HepG2 (cell line): ENCODE data around the gene EGLN1. TPM values are rescaled to one million over a fixed set of nuclear protein-coding genes. Genes with fewer than 3 reads are reported as not detected.

Experiments used
- CENPT ChIP-seq: sonication (generic); formaldehyde crosslinking; IDR thresholded peaks from 2 replicates; pipeline ENCODE4 v1.8.0; 2022; ENCODE audit warnings: low read depth, mild to moderate bottlenecking, moderate library complexity, missing genetic modification reagents
- FOSL2 ChIP-seq: sonication (generic); formaldehyde crosslinking; IDR thresholded peaks from 2 replicates; pipeline ENCODE4 v1.4.0; 2020; ENCODE audit warnings: missing genetic modification reagents
- ISX ChIP-seq: sonication (generic); formaldehyde crosslinking; conservative IDR thresholded peaks from 2 replicates; pipeline ENCODE4 v1.5.0; 2020; ENCODE audit warnings: missing genetic modification reagents
- KAT7 ChIP-seq: IDR thresholded peaks from 2 replicates; pipeline ENCODE4 v1.6.1; 2018; ENCODE audit warnings: borderline replicate concordance, missing compliant biosample characterization
- NBN ChIP-seq: fragments of 450-650 bp; conservative IDR thresholded peaks from 2 replicates; pipeline ENCODE4 v1.6.1; 2017
- SIX1 ChIP-seq: sonication (generic); formaldehyde crosslinking; IDR thresholded peaks from 2 replicates; pipeline ENCODE4 v1.4.0; 2020; ENCODE audit warnings: missing genetic modification reagents, borderline replicate concordance
- SIX4 ChIP-seq: sonication (generic); formaldehyde crosslinking; IDR thresholded peaks from 2 replicates; pipeline ENCODE4 v1.4.0; 2020; ENCODE audit warnings: missing genetic modification reagents
- SNAI1 ChIP-seq: sonication (generic); formaldehyde crosslinking; IDR thresholded peaks from 2 replicates; pipeline ENCODE4 v1.5.0; 2020; ENCODE audit warnings: mild to moderate bottlenecking, missing genetic modification reagents, borderline replicate concordance
- SRY ChIP-seq: sonication (generic); formaldehyde crosslinking; IDR thresholded peaks from 2 replicates; pipeline ENCODE4 v1.8.0; 2022; ENCODE audit warnings: mild to moderate bottlenecking, missing genetic modification reagents
- ZNF260 ChIP-seq: sonication (generic); formaldehyde crosslinking; IDR thresholded peaks from 2 replicates; pipeline ENCODE4 v1.4.0; 2020; ENCODE audit warnings: missing genetic modification reagents, low read depth, mild to moderate bottlenecking, borderline replicate concordance
- ZNF30 ChIP-seq: sonication (generic); formaldehyde crosslinking; IDR thresholded peaks from 2 replicates; pipeline ENCODE4 v1.5.0; 2020; ENCODE audit warnings: mild to moderate bottlenecking, missing genetic modification reagents
- ZNF496 ChIP-seq: sonication (generic); formaldehyde crosslinking; IDR thresholded peaks from 2 replicates; pipeline ENCODE4 v1.8.1; 2023; ENCODE audit warnings: mild to moderate bottlenecking, moderate library complexity, missing genetic modification reagents; ENCODE audit not compliant: insufficient replicate concordance
- ZNF75D ChIP-seq: sonication (generic); formaldehyde crosslinking; IDR thresholded peaks from 2 replicates; pipeline ENCODE4 v1.8.1; 2023; ENCODE audit warnings: missing genetic modification reagents, mild to moderate bottlenecking, borderline replicate concordance
- ZNF839 ChIP-seq: sonication (generic); formaldehyde crosslinking; IDR thresholded peaks from 2 replicates; pipeline ENCODE4 v1.4.0; 2020; ENCODE audit warnings: missing genetic modification reagents, mild to moderate bottlenecking, borderline replicate concordance
- ZSCAN30 ChIP-seq: sonication (generic); formaldehyde crosslinking; IDR thresholded peaks from 2 replicates; pipeline ENCODE4 v1.5.0; 2020; ENCODE audit warnings: mild to moderate bottlenecking, missing genetic modification reagents
- polyA plus RNA-seq, 8 experiments: library from polyadenylated mRNA; depleted of rRNA in 3 of 8; stranded (reverse) in 7 of 8; unstranded in 1 of 8; fragments of >200 nt; fragmentation: Illumina TruSeq in 4 of 8; extraction: Trizol in 4 of 8; gene quantifications; 2 replicates each; pipeline versions ENCODE4 v1.2.1 to v1.2.3, GENCODE V29; 2011 to 2016; ENCODE audit warnings: low read depth in 4 of 8, missing spikeins in 1 of 8, mixed read lengths in 1 of 8; ENCODE audit not compliant: insufficient read depth in 1 of 8
- total RNA-seq, 5 experiments: library from RNA; depleted of rRNA; stranded (reverse); fragments of >200 nt; fragmentation: Illumina TruSeq; extraction: Trizol; gene quantifications; 2 replicates each; pipeline ENCODE4 v1.2.3, GENCODE V29; 2016; ENCODE audit warnings: low read depth in 1 of 5
- TF ChIP-seq, protein P1 (sequence below): sonication (generic); formaldehyde crosslinking; IDR thresholded peaks from 2 replicates; pipeline ENCODE4 v1.5.1; 2020; ENCODE audit warnings: mild to moderate bottlenecking, moderate library complexity, missing genetic modification reagents
- TF ChIP-seq, protein P2 (sequence below): sonication (generic); formaldehyde crosslinking; IDR thresholded peaks from 2 replicates; pipeline ENCODE4 v1.5.1; 2020; ENCODE audit warnings: missing genetic modification reagents, mild to moderate bottlenecking, borderline replicate concordance
- TF ChIP-seq, protein P3 (sequence below): sonication (generic); formaldehyde crosslinking; IDR thresholded peaks from 2 replicates; pipeline ENCODE4 v1.8.1; 2023; ENCODE audit warnings: mild to moderate bottlenecking, inconsistent platforms, moderate library complexity, missing genetic modification reagents, borderline replicate concordance
- TF ChIP-seq, protein P4 (sequence below): sonication (generic); formaldehyde crosslinking; IDR thresholded peaks from 2 replicates; pipeline ENCODE4 v1.5.1; 2020; ENCODE audit warnings: missing genetic modification reagents, mild to moderate bottlenecking, borderline replicate concordance
- TF ChIP-seq, protein P5 (sequence below): sonication (generic); formaldehyde crosslinking; IDR thresholded peaks from 2 replicates; pipeline ENCODE4 v1.4.0; 2020; ENCODE audit warnings: missing genetic modification reagents, low read depth, mild to moderate bottlenecking, borderline replicate concordance

The EGLN1 gene
- total and polyA plus RNA-seq, 2 of the 13 experiments (the other 11 are each of a cell fraction or from before 2014, with no cell fraction given): 34.4 to 44.1 TPM

DNA sequence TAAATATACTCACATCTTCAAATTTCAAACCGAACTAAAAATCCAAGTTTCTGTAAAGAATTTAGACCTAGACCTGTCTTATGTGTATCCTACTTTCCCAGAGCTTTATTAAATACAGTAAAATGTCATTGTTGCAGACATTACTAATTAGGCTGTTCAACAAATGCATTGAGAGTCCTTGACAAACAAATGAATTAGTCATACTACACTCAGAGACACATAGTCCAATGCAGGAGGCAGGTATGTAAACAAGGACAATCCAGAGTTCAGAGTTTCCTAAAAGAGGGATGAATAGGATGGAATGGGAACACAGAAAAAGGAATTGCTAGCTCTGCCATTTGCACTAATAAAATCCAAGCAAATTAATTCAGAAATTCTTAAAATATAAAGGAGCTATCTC, 1.6 kb upstream of the EGLN1 start (continued):
- TF ChIP-seq ZSCAN30 (CRISPR knock-in tag) (no peak), NBN (no peak), ZNF496 (CRISPR knock-in tag) (no peak), FOSL2 (CRISPR knock-in tag) (peak; percentile 93), ZNF75D (CRISPR knock-in tag) (no peak), ZNF839 (CRISPR knock-in tag) (no peak), SIX4 (CRISPR knock-in tag) (no peak), KAT7 (CRISPR knock-in tag) (no peak), ZNF30 (CRISPR knock-in tag) (no peak), ZNF260 (CRISPR knock-in tag) (no peak), CENPT (no peak), SNAI1 (CRISPR knock-in tag) (no peak), SIX1 (CRISPR knock-in tag) (peak; percentile 35; the same call in 1 of the 2 replicates), SRY (CRISPR knock-in tag) (no peak), ISX (no peak)
- TF ChIP-seq, protein P1, sequence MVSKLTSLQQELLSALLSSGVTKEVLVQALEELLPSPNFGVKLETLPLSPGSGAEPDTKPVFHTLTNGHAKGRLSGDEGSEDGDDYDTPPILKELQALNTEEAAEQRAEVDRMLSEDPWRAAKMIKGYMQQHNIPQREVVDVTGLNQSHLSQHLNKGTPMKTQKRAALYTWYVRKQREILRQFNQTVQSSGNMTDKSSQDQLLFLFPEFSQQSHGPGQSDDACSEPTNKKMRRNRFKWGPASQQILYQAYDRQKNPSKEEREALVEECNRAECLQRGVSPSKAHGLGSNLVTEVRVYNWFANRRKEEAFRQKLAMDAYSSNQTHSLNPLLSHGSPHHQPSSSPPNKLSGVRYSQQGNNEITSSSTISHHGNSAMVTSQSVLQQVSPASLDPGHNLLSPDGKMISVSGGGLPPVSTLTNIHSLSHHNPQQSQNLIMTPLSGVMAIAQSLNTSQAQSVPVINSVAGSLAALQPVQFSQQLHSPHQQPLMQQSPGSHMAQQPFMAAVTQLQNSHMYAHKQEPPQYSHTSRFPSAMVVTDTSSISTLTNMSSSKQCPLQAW (CRISPR knock-in tag): no peak
- TF ChIP-seq, protein P2, sequence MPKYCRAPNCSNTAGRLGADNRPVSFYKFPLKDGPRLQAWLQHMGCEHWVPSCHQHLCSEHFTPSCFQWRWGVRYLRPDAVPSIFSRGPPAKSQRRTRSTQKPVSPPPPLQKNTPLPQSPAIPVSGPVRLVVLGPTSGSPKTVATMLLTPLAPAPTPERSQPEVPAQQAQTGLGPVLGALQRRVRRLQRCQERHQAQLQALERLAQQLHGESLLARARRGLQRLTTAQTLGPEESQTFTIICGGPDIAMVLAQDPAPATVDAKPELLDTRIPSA (CRISPR knock-in tag): no peak
- TF ChIP-seq, protein P3, sequence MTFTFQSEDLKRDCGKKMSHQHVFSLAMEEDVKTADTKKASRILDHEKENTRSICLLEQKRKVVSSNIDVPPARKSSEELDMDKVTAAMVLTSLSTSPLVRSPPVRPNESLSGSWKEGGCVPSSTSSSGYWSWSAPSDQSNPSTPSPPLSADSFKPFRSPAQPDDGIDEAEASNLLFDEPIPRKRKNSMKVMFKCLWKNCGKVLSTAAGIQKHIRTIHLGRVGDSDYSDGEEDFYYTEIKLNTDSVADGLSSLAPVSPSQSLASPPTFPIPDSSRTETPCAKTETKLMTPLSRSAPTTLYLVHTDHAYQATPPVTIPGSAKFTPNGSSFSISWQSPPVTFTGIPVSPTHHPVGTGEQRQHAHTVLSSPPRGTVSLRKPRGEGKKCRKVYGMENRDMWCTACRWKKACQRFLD (CRISPR knock-in tag): no peak
- TF ChIP-seq, protein P4, sequence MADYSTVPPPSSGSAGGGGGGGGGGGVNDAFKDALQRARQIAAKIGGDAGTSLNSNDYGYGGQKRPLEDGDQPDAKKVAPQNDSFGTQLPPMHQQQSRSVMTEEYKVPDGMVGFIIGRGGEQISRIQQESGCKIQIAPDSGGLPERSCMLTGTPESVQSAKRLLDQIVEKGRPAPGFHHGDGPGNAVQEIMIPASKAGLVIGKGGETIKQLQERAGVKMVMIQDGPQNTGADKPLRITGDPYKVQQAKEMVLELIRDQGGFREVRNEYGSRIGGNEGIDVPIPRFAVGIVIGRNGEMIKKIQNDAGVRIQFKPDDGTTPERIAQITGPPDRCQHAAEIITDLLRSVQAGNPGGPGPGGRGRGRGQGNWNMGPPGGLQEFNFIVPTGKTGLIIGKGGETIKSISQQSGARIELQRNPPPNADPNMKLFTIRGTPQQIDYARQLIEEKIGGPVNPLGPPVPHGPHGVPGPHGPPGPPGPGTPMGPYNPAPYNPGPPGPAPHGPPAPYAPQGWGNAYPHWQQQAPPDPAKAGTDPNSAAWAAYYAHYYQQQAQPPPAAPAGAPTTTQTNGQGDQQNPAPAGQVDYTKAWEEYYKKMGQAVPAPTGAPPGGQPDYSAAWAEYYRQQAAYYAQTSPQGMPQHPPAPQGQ (CRISPR knock-in tag): no peak
- TF ChIP-seq, protein P5, sequence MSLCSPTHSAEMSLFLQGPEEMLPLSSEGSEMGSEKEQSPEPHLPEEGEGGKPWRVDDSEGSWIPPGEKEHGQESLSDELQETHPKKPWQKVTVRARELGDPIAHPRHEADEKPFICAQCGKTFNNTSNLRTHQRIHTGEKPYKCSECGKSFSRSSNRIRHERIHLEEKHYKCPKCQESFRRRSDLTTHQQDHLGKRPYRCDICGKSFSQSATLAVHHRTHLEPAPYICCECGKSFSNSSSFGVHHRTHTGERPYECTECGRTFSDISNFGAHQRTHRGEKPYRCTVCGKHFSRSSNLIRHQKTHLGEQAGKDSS (CRISPR knock-in tag): no peak
